NB4 (cell line): ENCODE measurements around the gene KCNIP3.
"Not testable (repeated sequence)": the region's sequence is repeated elsewhere in the genome, so short reads cannot be mapped to it uniquely, and the experiment has no call there.

Experiments used
- DNase-seq: peaks from one replicate; pipeline ENCODE4 v3.0.0; 2010; ENCODE audit warnings: low read depth
- H3K4me3 ChIP-seq: one replicate; pipeline ENCODE4 v1.5.1; 2011; ENCODE audit warnings: mild to moderate bottlenecking, low read depth, low read length, moderate library complexity
- MYC ChIP-seq: IDR thresholded peaks from 2 replicates; pipeline ENCODE4 v1.6.1; 2011; ENCODE audit warnings: low read depth, low read length
- POLR2A ChIP-seq: IDR thresholded peaks from 2 replicates; pipeline ENCODE4 v1.6.1; 2011; ENCODE audit warnings: mild to moderate bottlenecking; ENCODE audit not compliant: insufficient read length; ENCODE audit errors: extremely low read depth
- TF ChIP-seq, protein P1 (sequence below): IDR thresholded peaks from one replicate; pipeline ENCODE4 v1.5.1; 2012; ENCODE audit warnings: low read depth, low read length
- TF ChIP-seq, protein P2 (sequence below): IDR thresholded peaks from 2 replicates; pipeline ENCODE4 v1.6.1; 2011; ENCODE audit warnings: low read depth, low read length

Gene KCNIP3

DNA sequence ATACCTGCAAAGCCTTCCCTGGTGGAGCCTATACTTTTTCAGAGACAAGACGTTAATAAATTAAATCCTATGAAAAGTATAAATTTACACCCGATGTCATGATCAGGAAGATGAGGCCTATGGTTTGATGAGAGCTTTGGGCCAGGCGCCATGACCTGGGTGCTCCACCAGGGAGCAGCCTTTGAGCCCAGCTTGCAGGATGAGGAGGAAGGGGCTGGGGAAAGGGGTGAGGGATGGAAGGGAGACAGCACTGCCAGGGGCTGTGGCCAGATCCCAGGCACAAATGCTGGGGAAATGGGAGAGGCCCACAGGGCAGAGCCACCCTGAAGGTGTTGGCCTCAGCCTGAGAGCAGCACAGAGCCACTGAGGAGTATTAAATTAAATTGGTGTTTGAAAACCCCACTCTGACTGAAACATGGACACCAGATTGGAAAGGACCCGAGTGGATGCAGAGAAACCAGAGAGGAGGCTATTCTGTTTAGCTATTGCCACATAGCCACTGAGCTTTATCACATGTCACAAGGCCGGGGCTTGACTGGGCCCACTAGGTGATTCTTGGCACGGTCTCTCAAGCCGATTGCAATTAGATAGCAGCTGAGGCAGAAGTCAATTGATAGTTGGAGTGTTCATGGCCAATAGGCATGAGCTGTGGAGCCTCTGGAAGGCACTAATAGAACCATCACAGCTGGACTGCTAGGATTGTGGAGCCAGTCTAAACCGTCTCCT is 95.7 kb downstream of the KCNIP3 start:
- DNase-seq, result no peak
- TF ChIP-seq, protein P1, sequence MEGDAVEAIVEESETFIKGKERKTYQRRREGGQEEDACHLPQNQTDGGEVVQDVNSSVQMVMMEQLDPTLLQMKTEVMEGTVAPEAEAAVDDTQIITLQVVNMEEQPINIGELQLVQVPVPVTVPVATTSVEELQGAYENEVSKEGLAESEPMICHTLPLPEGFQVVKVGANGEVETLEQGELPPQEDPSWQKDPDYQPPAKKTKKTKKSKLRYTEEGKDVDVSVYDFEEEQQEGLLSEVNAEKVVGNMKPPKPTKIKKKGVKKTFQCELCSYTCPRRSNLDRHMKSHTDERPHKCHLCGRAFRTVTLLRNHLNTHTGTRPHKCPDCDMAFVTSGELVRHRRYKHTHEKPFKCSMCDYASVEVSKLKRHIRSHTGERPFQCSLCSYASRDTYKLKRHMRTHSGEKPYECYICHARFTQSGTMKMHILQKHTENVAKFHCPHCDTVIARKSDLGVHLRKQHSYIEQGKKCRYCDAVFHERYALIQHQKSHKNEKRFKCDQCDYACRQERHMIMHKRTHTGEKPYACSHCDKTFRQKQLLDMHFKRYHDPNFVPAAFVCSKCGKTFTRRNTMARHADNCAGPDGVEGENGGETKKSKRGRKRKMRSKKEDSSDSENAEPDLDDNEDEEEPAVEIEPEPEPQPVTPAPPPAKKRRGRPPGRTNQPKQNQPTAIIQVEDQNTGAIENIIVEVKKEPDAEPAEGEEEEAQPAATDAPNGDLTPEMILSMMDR, result peak; percentile 44
- no peak for TF ChIP-seq MYC
- H3K4me3 ChIP-seq, result no peak overlapping the region

DNA sequence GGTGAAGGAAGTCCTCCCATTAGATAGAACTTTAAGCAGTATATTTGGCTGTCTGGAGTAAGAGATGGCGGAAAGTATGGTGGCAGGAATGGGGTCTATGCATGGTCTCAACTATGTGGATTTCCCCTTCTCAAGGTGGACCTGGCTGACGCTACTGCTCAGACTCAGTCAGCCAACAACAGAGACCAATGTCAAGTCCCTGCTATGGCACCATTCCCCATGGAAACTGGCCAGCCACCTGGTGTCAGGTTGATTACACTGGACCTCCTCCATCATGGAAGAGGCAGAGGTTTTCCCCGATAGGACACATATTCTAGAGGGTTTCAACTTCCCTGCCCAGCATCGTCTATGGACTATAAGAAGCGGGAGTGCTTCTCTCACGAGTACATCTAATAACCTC is 96.8 kb downstream of the KCNIP3 start:
- TF ChIP-seq, protein P2, sequence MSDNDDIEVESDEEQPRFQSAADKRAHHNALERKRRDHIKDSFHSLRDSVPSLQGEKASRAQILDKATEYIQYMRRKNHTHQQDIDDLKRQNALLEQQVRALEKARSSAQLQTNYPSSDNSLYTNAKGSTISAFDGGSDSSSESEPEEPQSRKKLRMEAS, result no peak
- TF ChIP-seq, protein P1, result no peak
- DNase-seq, result no peak
- H3K4me3 ChIP-seq, result no peak overlapping the region

DNA sequence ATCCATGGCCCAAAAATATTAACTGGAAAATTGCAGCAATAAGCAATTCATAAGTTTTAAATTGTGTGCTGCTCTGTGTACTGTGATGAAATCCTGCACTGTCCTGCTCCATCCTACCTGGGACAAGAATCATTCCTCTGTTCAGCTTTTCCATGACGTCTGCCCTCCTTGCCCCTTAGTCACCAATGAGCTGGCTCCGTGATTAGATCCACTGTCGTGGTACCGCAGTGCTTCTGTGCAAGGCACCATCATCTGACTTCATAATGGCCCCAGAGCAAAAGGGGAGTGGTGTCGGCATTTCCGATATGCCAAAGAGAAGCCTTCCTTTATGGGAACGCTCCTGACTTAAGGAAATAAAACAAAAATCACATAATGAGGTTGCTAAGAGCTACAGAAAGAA is 101.9 kb downstream of the KCNIP3 start:
- no peak overlapping the region for H3K4me3 ChIP-seq
- TF ChIP-seq POLR2A (no peak), MYC (no peak)
- TF ChIP-seq, protein P1, result no peak
- TF ChIP-seq, protein P2, result no peak
- no peak for DNase-seq

DNA sequence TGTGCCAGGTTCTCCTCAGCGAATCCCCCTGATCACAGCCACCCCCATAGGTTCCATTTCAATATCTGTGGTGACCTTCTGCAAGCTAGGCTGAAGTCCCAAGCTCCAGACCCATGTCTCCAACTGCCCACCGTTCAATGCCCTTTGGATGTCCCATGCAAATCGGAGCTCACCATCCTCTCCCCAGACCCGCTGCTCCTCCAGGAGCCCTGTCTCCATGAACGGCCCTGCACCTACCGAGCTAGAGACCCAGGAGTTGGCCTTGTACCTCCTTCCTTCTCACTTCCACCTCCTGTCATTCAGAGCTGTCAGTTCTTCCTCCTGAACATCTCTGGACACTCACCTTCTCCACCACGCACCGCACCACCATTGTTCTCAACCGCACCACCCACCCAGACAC is 104.3 kb downstream of the KCNIP3 start:
- H3K4me3 ChIP-seq, result peak overlapping the region; percentile 95
- DNase-seq, result no peak
- TF ChIP-seq, protein P2, result no peak
- TF ChIP-seq MYC (no peak), POLR2A (no peak)
- TF ChIP-seq, protein P1, result no peak

DNA sequence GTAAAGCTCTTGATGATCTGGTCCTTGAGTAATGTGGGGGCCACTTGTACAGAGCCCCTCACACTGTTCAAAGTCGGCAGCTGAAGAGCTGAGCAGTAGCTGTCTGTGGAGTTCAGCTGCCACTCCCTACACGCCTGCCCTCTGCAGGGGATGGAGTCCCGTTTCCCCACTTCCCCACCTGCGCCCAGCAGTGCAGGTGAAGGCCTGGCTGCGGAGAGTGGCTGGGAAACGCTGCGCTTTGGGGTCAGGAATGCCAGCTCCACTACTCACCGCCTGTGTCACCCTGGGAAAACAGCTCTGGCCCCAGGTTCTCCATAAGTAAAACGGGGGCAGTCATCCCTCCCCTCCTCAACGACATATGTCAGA is 104.8 kb downstream of the KCNIP3 start:
- not testable (repeated sequence) for DNase-seq

DNA sequence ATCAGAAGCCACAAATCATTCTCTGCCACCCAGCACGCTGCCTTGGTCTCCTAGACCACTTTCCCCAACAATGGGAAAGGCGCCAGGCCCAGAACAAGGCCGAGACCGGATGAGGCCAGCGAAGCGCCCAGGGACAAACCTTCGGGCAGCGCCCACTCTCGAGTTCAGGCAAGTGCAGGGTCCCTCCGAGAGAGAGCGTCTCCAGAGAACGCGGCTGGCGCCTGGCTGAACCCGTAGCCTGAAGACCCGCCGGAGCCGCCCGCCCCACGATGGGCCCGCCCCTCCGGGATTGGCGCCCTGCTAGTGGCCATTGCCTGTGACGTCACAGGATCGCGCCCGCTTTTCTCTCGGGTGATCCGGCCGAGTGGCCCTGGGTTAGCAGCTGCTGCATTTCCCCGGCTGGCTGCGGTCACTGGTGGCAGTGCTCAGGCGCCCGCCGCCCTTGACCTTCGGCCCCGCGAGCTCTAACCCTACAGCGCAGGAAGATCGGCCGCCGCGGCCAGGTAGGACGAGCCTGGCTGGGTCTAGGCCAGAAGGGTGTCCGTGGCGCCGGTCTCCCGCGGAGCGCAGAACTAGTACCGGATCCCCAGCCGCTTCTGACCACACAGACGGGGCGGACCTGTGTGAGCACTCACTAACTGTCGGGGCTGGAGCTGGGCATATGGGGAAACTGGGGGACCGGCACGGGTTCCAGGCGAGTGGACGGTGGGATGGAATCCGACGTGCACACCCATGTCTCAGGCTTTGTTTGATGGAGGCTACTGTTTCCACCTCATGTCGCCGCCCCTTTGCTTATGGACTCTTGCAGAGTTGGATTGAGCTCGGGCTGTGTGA is 105.4 kb downstream of the KCNIP3 start, which contains the start of gene FAHD2A:
TSS of gene FAHD2A (plus strand) at position 339 of the 834 bp plus-strand sequence. CDS start 2,851 bp downstream, outside the sequence.
- TF ChIP-seq MYC (peak; percentile 27; the same call in 1 of the 2 replicates), POLR2A (peak; percentile 70)
- TF ChIP-seq, protein P1, result no peak
- TF ChIP-seq, protein P2, result no peak
- DNase-seq, result peak; percentile 94
- H3K4me3 ChIP-seq, result peak within 1 kb of the TSS; percentile 95

More for the DNA sequence above, 104.8 kb downstream of the KCNIP3 start:
- peak overlapping the region; percentile 95 for H3K4me3 ChIP-seq
